Osteoblast (primary cell): Measurements from ENCODE around the gene WWOX. TPM values are rescaled to one million over a fixed set of nuclear protein-coding genes. Genes with fewer than 3 reads are reported as not detected.

Experiments
- DNase-seq: peaks from one replicate; pipeline ENCODE4 v3.0.0; 2011; ENCODE audit warnings: low spot score, mixed read lengths; ENCODE audit not compliant: insufficient read length; ENCODE audit errors: missing footprints
- H2AFZ ChIP-seq: 2 replicates; pipeline ENCODE4 v1.6.0; 2011; ENCODE audit warnings: mild to moderate bottlenecking, low read length
- H3K27ac ChIP-seq: 2 replicates; pipeline ENCODE4 v1.5.1; 2011; ENCODE audit warnings: mild to moderate bottlenecking, low read depth, low read length, moderate library complexity
- H3K27me3 ChIP-seq: 2 replicates; pipeline ENCODE4 v1.6.0; 2012; ENCODE audit warnings: mild to moderate bottlenecking, control low read depth, inconsistent platforms, low read length, moderate library complexity; ENCODE audit not compliant: insufficient read depth
- H3K36me3 ChIP-seq: 2 replicates; pipeline ENCODE4 v1.5.1; 2011; ENCODE audit warnings: mild to moderate bottlenecking, low read length, control low read depth, moderate library complexity; ENCODE audit not compliant: insufficient read depth
- H3K4me1 ChIP-seq: 2 replicates; pipeline ENCODE4 v1.5.1; 2011; ENCODE audit warnings: mild to moderate bottlenecking, low read length, control low read depth, moderate library complexity; ENCODE audit not compliant: insufficient read depth
- H3K4me2 ChIP-seq: 2 replicates; pipeline ENCODE4 v1.6.0; 2011; ENCODE audit warnings: mild to moderate bottlenecking, low read length; ENCODE audit not compliant: insufficient read depth
- H3K4me3 ChIP-seq: fragments of 200-600 bp; sonication (generic); 3 replicates; pipeline ENCODE4 v1.5.1; 2012; ENCODE audit warnings: mild to moderate bottlenecking, low read length, inconsistent platforms; ENCODE audit not compliant: insufficient read depth
- H3K79me2 ChIP-seq: 2 replicates; pipeline ENCODE4 v1.6.0; 2012; ENCODE audit warnings: mild to moderate bottlenecking, low read length, control low read depth, inconsistent platforms; ENCODE audit not compliant: insufficient read depth
- H3K9me3 ChIP-seq: 2 replicates; pipeline ENCODE4 v1.5.1; 2011; ENCODE audit warnings: low read depth, low read length, control low read depth
- H4K20me1 ChIP-seq: 2 replicates; pipeline ENCODE4 v1.6.0; 2012; ENCODE audit warnings: mild to moderate bottlenecking, low read length, control low read depth; ENCODE audit not compliant: insufficient read depth
- CTCF ChIP-seq: IDR thresholded peaks from 2 replicates; pipeline ENCODE4 v1.5.1; 2011; ENCODE audit warnings: mild to moderate bottlenecking, low read depth, low read length, moderate library complexity; ENCODE audit errors: extremely low read depth
- total RNA-seq: library from RNA; depleted of rRNA; stranded (reverse); fragments of >200 nt; gene quantifications from 2 replicates; pipeline ENCODE4 v1.2.3, GENCODE V29; 2012

WWOX gene
- total RNA-seq, 1 donor = 23.9 TPM

GRCh38 chr16:78494674-78495073, 395.2 kb downstream of the WWOX start:
- Histone ChIP-seq H2AFZ (no peak overlapping the region), H3K79me2 (no peaks in the 10 kb centered on the region), H3K27me3 (no peaks in the 10 kb centered on the region), H3K4me3 (no peak overlapping the region), H3K4me1 (no peaks in the 10 kb centered on the region), H4K20me1 (no peaks in the 10 kb centered on the region), H3K9me3 (no peaks in the 10 kb centered on the region), H3K36me3 (no peaks in the 10 kb centered on the region), H3K4me2 (no peak overlapping the region), H3K27ac (no peak overlapping the region)
- TF ChIP-seq CTCF = no peak
- no peak for DNase-seq

GRCh38 chr16:78496189-78496588, 396.7 kb downstream of the WWOX start:
- Histone ChIP-seq H3K4me1 (no peaks in the 10 kb centered on the region), H3K4me3 (no peak overlapping the region), H4K20me1 (no peaks in the 10 kb centered on the region), H3K36me3 (no peaks in the 10 kb centered on the region), H3K9me3 (no peaks in the 10 kb centered on the region), H3K4me2 (no peak overlapping the region), H3K79me2 (no peaks in the 10 kb centered on the region), H3K27me3 (no peaks in the 10 kb centered on the region), H2AFZ (no peak overlapping the region), H3K27ac (no peak overlapping the region)
- no peak for TF ChIP-seq CTCF
- no peak for DNase-seq

- no peak for DNase-seq
- no peaks in the 10 kb centered on the region for H4K20me1 ChIP-seq
- H3K9me3 ChIP-seq = no peaks in the 10 kb centered on the region
- H3K4me1 ChIP-seq = no peaks in the 10 kb centered on the region
- H3K79me2 ChIP-seq = no peaks in the 10 kb centered on the region
- H3K4me2 ChIP-seq = no peak overlapping the region
- H3K27me3 ChIP-seq = no peaks in the 10 kb centered on the region
- no peak overlapping the region for H3K4me3 ChIP-seq
- H3K36me3 ChIP-seq = no peaks in the 10 kb centered on the region
- H2AFZ ChIP-seq = no peak overlapping the region
- no peak overlapping the region for H3K27ac ChIP-seq
- no peak for TF ChIP-seq CTCF
These were observed 399.9 kb downstream of the WWOX start for GRCh38 chr16:78499399-78499798.

- Histone ChIP-seq H3K27ac (no peak overlapping the region), H3K79me2 (no peaks in the 10 kb centered on the region), H2AFZ (no peak overlapping the region), H3K4me2 (no peak overlapping the region), H4K20me1 (no peaks in the 10 kb centered on the region), H3K9me3 (no peaks in the 10 kb centered on the region), H3K4me3 (no peak overlapping the region), H3K36me3 (no peaks in the 10 kb centered on the region), H3K27me3 (no peaks in the 10 kb centered on the region), H3K4me1 (no peaks in the 10 kb centered on the region)
- no peak for DNase-seq
- no peak for TF ChIP-seq CTCF
These were observed 401.3 kb downstream of the WWOX start for GRCh38 chr16:78500659-78501270.
